GM12878 (cell line): Measurements from ENCODE around the gene TXNDC8.

Experiments used
- EP300 ChIP-seq, 2 experiments: fragments of 150-350 bp in 1 of 2; IDR thresholded peaks; 2 replicates each; pipeline ENCODE4 v1.6.1; 2011 to 2012; ENCODE audit warnings: low read depth in 2 of 2, low read length in 2 of 2, borderline replicate concordance in 1 of 2, improper control_type of control experiment in 1 of 2, inconsistent platforms in 1 of 2; ENCODE audit not compliant: control insufficient read depth in 1 of 2
- IKZF1 ChIP-seq: fragments of 450-650 bp; conservative IDR thresholded peaks from 2 replicates; pipeline ENCODE4 v1.6.1; 2017; ENCODE audit warnings: antibody characterized with exemption, mild to moderate bottlenecking
- JUNB ChIP-seq: IDR thresholded peaks from 2 replicates; pipeline ENCODE4 v1.6.1; 2016; ENCODE audit warnings: antibody characterized with exemption, mild to moderate bottlenecking
- NBN ChIP-seq: fragments of 450-650 bp; IDR thresholded peaks from 2 replicates; pipeline ENCODE4 v1.6.1; 2016
- POLR2A ChIP-seq: IDR thresholded peaks from 2 replicates; pipeline ENCODE4 v1.6.1; 2011; ENCODE audit warnings: low read depth, mild to moderate bottlenecking, low read length
- POLR2AphosphoS5 ChIP-seq: IDR thresholded peaks from 2 replicates; pipeline ENCODE4 v1.6.1; 2011; ENCODE audit warnings: mild to moderate bottlenecking, low read length, inconsistent platforms
- TAF1 ChIP-seq: IDR thresholded peaks from 2 replicates; pipeline ENCODE4 v1.6.1; 2011; ENCODE audit warnings: mild to moderate bottlenecking, low read depth, low read length, borderline replicate concordance
- YY1 ChIP-seq: IDR thresholded peaks from 2 replicates; pipeline ENCODE4 v1.6.1; 2011; ENCODE audit warnings: low read depth, mild to moderate bottlenecking, low read length
- TF ChIP-seq, protein P1 (sequence below), 3 experiments: IDR thresholded peaks in 2 of 3; conservative IDR thresholded peaks in 1 of 3; 2 replicates each; pipeline ENCODE4 v1.5.1; 2011; ENCODE audit warnings: low read depth in 3 of 3, low read length in 3 of 3, mild to moderate bottlenecking in 3 of 3, control low read depth in 2 of 3, moderate library complexity in 2 of 3, inconsistent platforms in 1 of 3, mixed read lengths in 1 of 3; ENCODE audit not compliant: control insufficient read depth in 2 of 3, insufficient read depth in 1 of 3; ENCODE audit errors: extremely low read depth in 1 of 3

DNA sequence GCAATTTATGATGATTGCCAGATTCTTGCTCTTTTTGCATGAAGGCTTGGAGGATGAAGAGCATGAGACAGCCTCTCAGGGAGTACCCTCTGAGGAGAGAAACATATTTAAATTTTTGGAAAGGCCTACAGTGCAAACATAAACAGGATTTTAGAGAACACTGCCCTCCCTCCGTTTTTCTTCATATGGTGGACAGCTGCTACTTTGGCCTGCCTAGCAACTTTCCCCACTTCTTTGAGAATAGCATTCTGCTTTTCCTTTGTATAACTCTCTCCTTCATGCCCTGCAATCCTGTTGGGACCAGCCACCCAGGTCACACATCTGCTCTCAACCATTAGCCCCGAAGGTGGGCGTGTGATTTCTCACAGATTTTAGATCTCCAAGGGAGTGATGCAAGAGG lies 60.9 kb downstream of the TXNDC8 start:
- TF ChIP-seq, protein P1, sequence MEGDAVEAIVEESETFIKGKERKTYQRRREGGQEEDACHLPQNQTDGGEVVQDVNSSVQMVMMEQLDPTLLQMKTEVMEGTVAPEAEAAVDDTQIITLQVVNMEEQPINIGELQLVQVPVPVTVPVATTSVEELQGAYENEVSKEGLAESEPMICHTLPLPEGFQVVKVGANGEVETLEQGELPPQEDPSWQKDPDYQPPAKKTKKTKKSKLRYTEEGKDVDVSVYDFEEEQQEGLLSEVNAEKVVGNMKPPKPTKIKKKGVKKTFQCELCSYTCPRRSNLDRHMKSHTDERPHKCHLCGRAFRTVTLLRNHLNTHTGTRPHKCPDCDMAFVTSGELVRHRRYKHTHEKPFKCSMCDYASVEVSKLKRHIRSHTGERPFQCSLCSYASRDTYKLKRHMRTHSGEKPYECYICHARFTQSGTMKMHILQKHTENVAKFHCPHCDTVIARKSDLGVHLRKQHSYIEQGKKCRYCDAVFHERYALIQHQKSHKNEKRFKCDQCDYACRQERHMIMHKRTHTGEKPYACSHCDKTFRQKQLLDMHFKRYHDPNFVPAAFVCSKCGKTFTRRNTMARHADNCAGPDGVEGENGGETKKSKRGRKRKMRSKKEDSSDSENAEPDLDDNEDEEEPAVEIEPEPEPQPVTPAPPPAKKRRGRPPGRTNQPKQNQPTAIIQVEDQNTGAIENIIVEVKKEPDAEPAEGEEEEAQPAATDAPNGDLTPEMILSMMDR (IDR thresholded peaks at IDR 0.05 in 2 of 3, conservative IDR thresholded peaks at IDR 0.05 in 1 of 3; ENCODE audit: control insufficient read depth in 2 of 3, extremely low read depth in 1 of 3, insufficient read depth in 1 of 3, low read depth in 3 of 3, low read length in 3 of 3): no peak
- TF ChIP-seq JUNB (no peak), POLR2A (no peak), YY1 (no peak), EP300 (IDR thresholded peaks at IDR 0.05; ENCODE audit: borderline replicate concordance in 1 of 2, control insufficient read depth in 1 of 2, low read depth in 2 of 2, low read length in 2 of 2) (no peak), NBN (no peak), IKZF1 (no peak), POLR2AphosphoS5 (no peak), TAF1 (no peak)
